Measurements from ENCODE around the gene CHP1. TPM values are rescaled to one million over a fixed set of nuclear protein-coding genes. Genes with fewer than 3 reads are reported as not detected.

The CHP1 gene
- total and polyA plus RNA-seq, 2 experiments from 2014 or later, result 85.5 to 86.2 TPM

- Histone ChIP-seq H3K9me2 (ENCODE audit: insufficient read depth) (no peaks in the 10 kb centered on the region), H3K9me3 (ENCODE audit: low read depth) (no peaks in the 10 kb centered on the region), H3K27ac (no peak overlapping the region), H3K27me3 (replicated peaks; ENCODE audit: insufficient read depth) (no peaks in the 10 kb centered on the region), H3F3A (ENCODE audit: insufficient read depth) (no peaks in the 10 kb centered on the region), H3K79me2 (ENCODE audit: insufficient read depth) (no peaks in the 10 kb centered on the region), H3K36me3 (ENCODE audit: low read depth) (no peaks in the 10 kb centered on the region; the same call in 1 of the 2 replicates), H3K9ac (no peak overlapping the region), H3K4me3 (no peak overlapping the region), H3K4me2 (ENCODE audit: unreplicated experiment) (no peak overlapping the region), H3K4me1 (ENCODE audit: insufficient read depth) (no peaks in the 10 kb centered on the region), H4K20me1 (ENCODE audit: insufficient read depth) (no peaks in the 10 kb centered on the region), H2AFZ (no peak overlapping the region)
- in situ Hi-C loops (cut with MboI), result no loop called here
- DNase-seq, result no peak
- 77 to 80% methylated on average over 2 of the region's 2 CpGs for WGBS, 2 experiments (ENCODE audit: low coverage in 1 of 2, low lambda C conversion rate in 2 of 2, missing lambda C conversion rate in 2 of 2)
- TF ChIP-seq EZH2 (IDR thresholded peaks at IDR 0.05; ENCODE audit: insufficient read depth, poor library complexity, severe bottlenecking) (no peak), EZH2phosphoT487 (IDR thresholded peaks at IDR 0.05; ENCODE audit: insufficient read depth, low read depth) (no peak)
Measured at GRCh38 chr15:41269887-41270286, 38.8 kb downstream of the CHP1 start.

GRCh38 chr15:41276831-41277230 lies 45.8 kb downstream of the CHP1 start:
- no peaks in the 10 kb centered on the region for H3K9me2 ChIP-seq (ENCODE audit: insufficient read depth)
- H3K4me3 ChIP-seq, result no peak overlapping the region
- H3K4me2 ChIP-seq (ENCODE audit: unreplicated experiment), result no peak overlapping the region
- DNase-seq, result peak; percentile 22
- H4K20me1 ChIP-seq (ENCODE audit: insufficient read depth), result no peaks in the 10 kb centered on the region
- no peaks in the 10 kb centered on the region for H3K9me3 ChIP-seq (ENCODE audit: low read depth)
- peaks cover 12% of the 10 kb centered on the region for H3F3A ChIP-seq (ENCODE audit: insufficient read depth)
- in situ Hi-C loops (cut with MboI), result no loop called here
- peaks cover 5% of the 10 kb centered on the region; the same call in 1 of the 2 replicates for H3K36me3 ChIP-seq (ENCODE audit: low read depth)
- H3K27me3 ChIP-seq (replicated peaks; ENCODE audit: insufficient read depth), result no peaks in the 10 kb centered on the region
- no peak overlapping the region for H2AFZ ChIP-seq
- H3K9ac ChIP-seq, result no peak overlapping the region
- no peak for TF ChIP-seq EZH2phosphoT487 (IDR thresholded peaks at IDR 0.05; ENCODE audit: insufficient read depth, low read depth)
- H3K79me2 ChIP-seq (ENCODE audit: insufficient read depth), result no peaks in the 10 kb centered on the region
- peaks cover 10% of the 10 kb centered on the region for H3K4me1 ChIP-seq (ENCODE audit: insufficient read depth)
- no peak overlapping the region for H3K27ac ChIP-seq

GRCh38 chr15:41278319-41278718 lies 47.3 kb downstream of the CHP1 start:
- H3K4me3 ChIP-seq, result no peak overlapping the region
- H3K9ac ChIP-seq, result no peak overlapping the region
- DNase-seq, result no peak
- peaks cover 5% of the 10 kb centered on the region; the same call in 1 of the 2 replicates for H3K36me3 ChIP-seq (ENCODE audit: low read depth)
- no peaks in the 10 kb centered on the region for H3K79me2 ChIP-seq (ENCODE audit: insufficient read depth)
- in situ Hi-C loops (cut with MboI), result no loop called here
- no peak for TF ChIP-seq EZH2 (IDR thresholded peaks at IDR 0.05; ENCODE audit: insufficient read depth, poor library complexity, severe bottlenecking)
- no peak for TF ChIP-seq EZH2phosphoT487 (IDR thresholded peaks at IDR 0.05; ENCODE audit: insufficient read depth, low read depth)
- H2AFZ ChIP-seq, result no peak overlapping the region
- WGBS, 2 experiments (ENCODE audit: low coverage in 1 of 2, low lambda C conversion rate in 2 of 2, missing lambda C conversion rate in 2 of 2), result 95 to 100% methylated on average over 3 of the region's 3 CpGs
- peaks cover 16% of the 10 kb centered on the region for H3F3A ChIP-seq (ENCODE audit: insufficient read depth)
- no peak overlapping the region for H3K4me2 ChIP-seq (ENCODE audit: unreplicated experiment)
- no peaks in the 10 kb centered on the region for H4K20me1 ChIP-seq (ENCODE audit: insufficient read depth)
- no peaks in the 10 kb centered on the region for H3K9me2 ChIP-seq (ENCODE audit: insufficient read depth)
- H3K9me3 ChIP-seq (ENCODE audit: low read depth), result no peaks in the 10 kb centered on the region
- no peaks in the 10 kb centered on the region for H3K27me3 ChIP-seq (replicated peaks; ENCODE audit: insufficient read depth)
- H3K4me1 ChIP-seq (ENCODE audit: insufficient read depth), result peaks cover 13% of the 10 kb centered on the region
- H3K27ac ChIP-seq, result no peak overlapping the region

- peaks cover 9% of the 10 kb centered on the region for H3K79me2 ChIP-seq (ENCODE audit: insufficient read depth)
- 25 to 28% methylated on average over 1 of the region's 1 CpG for WGBS, 2 experiments (ENCODE audit: low coverage in 1 of 2, low lambda C conversion rate in 2 of 2, missing lambda C conversion rate in 2 of 2)
- H3F3A ChIP-seq (ENCODE audit: insufficient read depth), result peaks cover 16% of the 10 kb centered on the region
- no peak overlapping the region for H3K27ac ChIP-seq
- no peak for TF ChIP-seq EZH2 (IDR thresholded peaks at IDR 0.05; ENCODE audit: insufficient read depth, poor library complexity, severe bottlenecking)
- no peak for TF ChIP-seq EZH2phosphoT487 (IDR thresholded peaks at IDR 0.05; ENCODE audit: insufficient read depth, low read depth)
- H3K9me3 ChIP-seq (ENCODE audit: low read depth), result no peaks in the 10 kb centered on the region
- no peak overlapping the region for H2AFZ ChIP-seq
- no peak for DNase-seq
- no peak overlapping the region for H3K4me2 ChIP-seq (ENCODE audit: unreplicated experiment)
- in situ Hi-C loops (cut with MboI), result no loop called here
- no peak overlapping the region for H3K4me3 ChIP-seq
- H3K27me3 ChIP-seq (replicated peaks; ENCODE audit: insufficient read depth), result no peaks in the 10 kb centered on the region
- peaks cover 13% of the 10 kb centered on the region for H3K4me1 ChIP-seq (ENCODE audit: insufficient read depth)
- H3K9me2 ChIP-seq (ENCODE audit: insufficient read depth), result no peaks in the 10 kb centered on the region
- peaks cover 5% of the 10 kb centered on the region; the same call in 1 of the 2 replicates for H3K36me3 ChIP-seq (ENCODE audit: low read depth)
- no peak overlapping the region for H3K9ac ChIP-seq
- no peaks in the 10 kb centered on the region for H4K20me1 ChIP-seq (ENCODE audit: insufficient read depth)
Measured at GRCh38 chr15:41279535-41280283, 48.6 kb downstream of the CHP1 start.
